ENCODE results near the gene BACH2.

DNA sequence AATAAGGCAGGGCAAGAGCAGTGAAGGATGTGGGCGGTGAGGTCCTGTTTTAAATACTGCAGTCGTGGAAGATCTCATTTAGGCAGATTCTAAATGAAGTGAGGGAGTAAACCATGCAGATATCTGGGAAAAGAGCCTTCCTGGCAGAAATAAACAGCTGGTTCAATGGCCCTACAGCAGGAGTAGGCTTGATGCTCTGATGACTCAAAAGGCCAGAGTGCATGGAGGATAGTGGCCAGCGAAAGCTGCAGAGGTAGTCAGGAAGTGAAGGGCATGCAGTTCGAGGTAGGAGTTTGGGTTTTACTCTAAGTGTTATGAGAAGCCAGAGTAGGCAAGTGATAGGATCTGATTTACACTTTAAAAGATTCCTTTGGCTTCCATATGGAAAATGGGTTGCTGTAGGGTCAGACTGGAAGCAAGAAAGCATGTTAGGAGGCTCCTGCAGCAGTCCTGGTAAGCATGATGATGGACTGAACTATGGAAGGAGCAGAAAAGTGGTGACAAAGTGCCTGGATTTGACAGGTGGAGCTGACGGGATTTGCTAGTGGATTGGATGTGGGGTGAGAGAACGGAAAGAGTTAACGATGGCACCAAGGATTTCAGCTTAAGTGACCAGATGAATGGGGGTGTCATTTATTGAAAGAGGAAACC is 252.3 kb downstream of the BACH2 start:
- no peak for TF ChIP-seq POLR2A (IDR thresholded peaks at IDR 0.05; ENCODE audit: low read depth, low read length)
- TF ChIP-seq POLR2AphosphoS5 (IDR thresholded peaks at IDR 0.05; ENCODE audit: low read depth, low read length), result no peak

Measured in GM12892 (cell line).